Esophagus squamous epithelium (tissue), 4 donors: ENCODE results near the gene TERT.

ENCODE experiments used
- CTCF ChIP-seq, 6 experiments: fragments of 450-650 bp in 4 of 6; fragments of 200-600 bp in 2 of 6; sonication (generic) in 2 of 6; IDR thresholded peaks; one replicate each; pipeline ENCODE4 v1.5.1; 2016 to 2019; ENCODE audit warnings: antibody characterized with exemption in 6 of 6, mild to moderate bottlenecking in 4 of 6, moderate library complexity in 4 of 6
- POLR2A ChIP-seq, 4 donors: fragments of 450-650 bp; IDR thresholded peaks; one replicate each; pipeline ENCODE4 v1.6.1; 2017; ENCODE audit warnings: antibody characterized with exemption in 4 of 4, mild to moderate bottlenecking in 4 of 4, moderate library complexity in 3 of 4

GRCh38 chr5:1205255-1206180 is 89.3 kb downstream of the TERT start:
- no peak for TF ChIP-seq POLR2A (IDR thresholded peaks at IDR 0.05)
- TF ChIP-seq CTCF (IDR thresholded peaks at IDR 0.05), result no peak
